Choroid plexus epithelial cell (primary cell): ENCODE data around the gene TMEM123.
A peak's percentile ranks its signal among the peaks of the same experiment; 100 is the strongest.

ENCODE experiments used
- DNase-seq: peaks from one replicate; pipeline ENCODE4 v3.0.0-alpha.2; 2010; ENCODE audit warnings: low read depth
- H3K4me3 ChIP-seq: 2 replicates; pipeline ENCODE4 v1.5.1; 2011; ENCODE audit warnings: low read depth, mild to moderate bottlenecking, control low read depth, low read length, moderate library complexity
- TF ChIP-seq, protein P1 (sequence below): conservative IDR thresholded peaks from 2 replicates; pipeline ENCODE4 v1.5.1; 2011; ENCODE audit warnings: low read depth, mild to moderate bottlenecking, control low read depth, inconsistent platforms, low read length, moderate library complexity

Gene TMEM123

DNA sequence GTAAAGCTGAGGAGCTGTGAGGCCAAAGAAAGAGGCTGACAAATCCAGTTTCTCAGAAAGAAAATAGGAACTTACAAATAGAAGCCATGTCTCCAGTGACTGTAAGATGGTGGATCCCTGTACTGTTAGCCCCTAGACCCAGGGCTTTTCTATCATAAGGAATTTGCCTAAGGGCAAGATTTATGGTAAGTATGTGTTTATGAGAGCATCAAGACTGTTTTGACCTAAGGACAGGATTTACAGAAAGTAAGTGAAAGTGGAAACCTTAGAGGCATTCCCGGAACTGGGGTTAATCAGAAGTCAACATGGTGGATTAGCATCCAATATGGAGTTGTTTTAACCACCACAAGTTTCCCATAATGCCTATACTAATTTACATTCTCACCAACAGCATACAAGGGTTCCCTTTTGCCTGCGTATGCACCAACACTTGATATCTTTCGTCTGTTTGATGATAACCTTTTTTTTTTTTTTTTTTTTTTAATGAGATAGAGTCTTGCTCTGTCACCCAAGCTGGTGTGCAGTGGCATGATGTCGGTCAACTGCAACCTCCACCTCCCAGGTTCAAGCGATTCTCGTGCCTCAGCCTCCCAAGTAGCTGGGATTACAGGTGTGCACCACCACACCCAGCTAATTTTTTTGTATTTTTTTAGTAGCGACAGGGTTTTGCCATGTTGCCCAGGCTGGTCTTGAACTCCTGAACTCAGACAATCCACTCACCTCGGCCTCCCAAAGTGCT is 65.4 kb downstream of the TMEM123 start:
- DNase-seq: no peak
- H3K4me3 ChIP-seq: no peak overlapping the region
- TF ChIP-seq, protein P1, sequence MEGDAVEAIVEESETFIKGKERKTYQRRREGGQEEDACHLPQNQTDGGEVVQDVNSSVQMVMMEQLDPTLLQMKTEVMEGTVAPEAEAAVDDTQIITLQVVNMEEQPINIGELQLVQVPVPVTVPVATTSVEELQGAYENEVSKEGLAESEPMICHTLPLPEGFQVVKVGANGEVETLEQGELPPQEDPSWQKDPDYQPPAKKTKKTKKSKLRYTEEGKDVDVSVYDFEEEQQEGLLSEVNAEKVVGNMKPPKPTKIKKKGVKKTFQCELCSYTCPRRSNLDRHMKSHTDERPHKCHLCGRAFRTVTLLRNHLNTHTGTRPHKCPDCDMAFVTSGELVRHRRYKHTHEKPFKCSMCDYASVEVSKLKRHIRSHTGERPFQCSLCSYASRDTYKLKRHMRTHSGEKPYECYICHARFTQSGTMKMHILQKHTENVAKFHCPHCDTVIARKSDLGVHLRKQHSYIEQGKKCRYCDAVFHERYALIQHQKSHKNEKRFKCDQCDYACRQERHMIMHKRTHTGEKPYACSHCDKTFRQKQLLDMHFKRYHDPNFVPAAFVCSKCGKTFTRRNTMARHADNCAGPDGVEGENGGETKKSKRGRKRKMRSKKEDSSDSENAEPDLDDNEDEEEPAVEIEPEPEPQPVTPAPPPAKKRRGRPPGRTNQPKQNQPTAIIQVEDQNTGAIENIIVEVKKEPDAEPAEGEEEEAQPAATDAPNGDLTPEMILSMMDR: no peak

DNA sequence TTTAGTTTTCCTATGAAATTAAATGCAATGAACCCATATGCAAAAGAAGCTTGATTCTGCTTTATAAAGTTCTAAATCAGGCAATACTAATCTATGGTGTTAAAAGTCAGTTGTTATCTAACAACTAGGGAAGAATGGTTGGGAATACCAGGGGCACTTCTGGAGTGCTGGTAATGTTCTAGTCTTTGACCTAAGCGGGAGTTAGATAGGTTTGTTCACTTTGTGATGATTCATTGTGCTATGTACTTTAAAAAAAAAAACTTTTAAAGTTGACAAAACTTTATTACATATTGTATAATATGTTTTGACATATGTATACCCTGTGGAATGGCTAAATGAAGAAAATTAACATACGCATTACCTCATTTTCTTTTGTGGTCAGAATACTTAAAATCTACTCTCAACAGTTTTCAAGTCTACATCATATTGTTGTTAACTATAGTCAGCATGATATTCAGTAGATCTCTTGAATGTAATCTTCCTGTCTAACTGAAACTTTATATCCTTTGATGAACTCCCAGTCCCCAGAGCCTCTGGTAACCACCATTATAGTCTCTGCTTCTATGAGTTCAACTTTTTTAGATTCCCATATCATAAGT is 66.3 kb downstream of the TMEM123 start:
- peak; percentile 20 for DNase-seq
- H3K4me3 ChIP-seq: no peak overlapping the region
- TF ChIP-seq, protein P1: no peak

DNA sequence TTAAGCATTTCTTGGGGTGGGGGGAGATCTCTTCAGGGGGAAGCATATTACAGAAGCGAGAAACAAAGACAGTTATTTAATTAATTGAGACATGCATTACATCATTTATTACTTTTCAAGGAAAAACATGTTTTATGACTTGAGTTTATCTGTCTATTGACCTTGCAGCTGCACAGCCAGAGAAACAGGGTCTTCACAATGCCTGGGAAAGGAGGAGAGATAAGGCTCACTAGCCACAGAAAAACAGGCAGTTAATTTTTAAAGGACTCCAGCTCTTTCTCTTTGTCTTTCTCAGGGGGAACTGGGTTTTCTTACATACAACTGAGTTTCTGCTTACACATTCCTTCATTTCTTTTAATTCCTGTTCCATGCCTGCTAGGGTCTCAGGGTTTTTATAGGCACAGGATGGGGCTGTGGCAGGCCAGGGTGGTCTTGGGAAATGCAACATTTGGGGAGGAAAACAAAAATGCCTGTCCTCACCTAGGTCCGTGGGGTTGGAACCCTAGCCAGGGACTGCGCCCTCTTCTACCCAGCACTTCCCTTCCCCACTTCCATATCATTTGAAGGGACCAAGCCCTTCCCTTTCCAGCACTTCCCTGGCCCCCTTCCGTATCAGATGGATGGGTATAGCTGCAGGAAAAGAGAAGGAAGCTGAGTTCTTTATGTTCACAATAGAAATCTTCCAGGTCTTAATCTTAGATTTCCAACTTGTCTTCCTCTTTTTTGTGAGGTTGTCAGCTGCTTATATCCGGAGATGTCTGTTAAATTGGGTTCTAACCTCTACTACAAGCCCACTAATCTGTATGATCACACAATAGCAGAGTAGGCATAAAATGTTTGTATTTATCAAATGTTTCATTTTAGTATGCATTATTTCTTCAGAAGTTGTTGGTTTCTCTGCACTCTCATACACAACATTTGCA is 67.2 kb downstream of the TMEM123 start:
- no peak for DNase-seq
- no peak overlapping the region for H3K4me3 ChIP-seq
- TF ChIP-seq, protein P1: no peak

DNA sequence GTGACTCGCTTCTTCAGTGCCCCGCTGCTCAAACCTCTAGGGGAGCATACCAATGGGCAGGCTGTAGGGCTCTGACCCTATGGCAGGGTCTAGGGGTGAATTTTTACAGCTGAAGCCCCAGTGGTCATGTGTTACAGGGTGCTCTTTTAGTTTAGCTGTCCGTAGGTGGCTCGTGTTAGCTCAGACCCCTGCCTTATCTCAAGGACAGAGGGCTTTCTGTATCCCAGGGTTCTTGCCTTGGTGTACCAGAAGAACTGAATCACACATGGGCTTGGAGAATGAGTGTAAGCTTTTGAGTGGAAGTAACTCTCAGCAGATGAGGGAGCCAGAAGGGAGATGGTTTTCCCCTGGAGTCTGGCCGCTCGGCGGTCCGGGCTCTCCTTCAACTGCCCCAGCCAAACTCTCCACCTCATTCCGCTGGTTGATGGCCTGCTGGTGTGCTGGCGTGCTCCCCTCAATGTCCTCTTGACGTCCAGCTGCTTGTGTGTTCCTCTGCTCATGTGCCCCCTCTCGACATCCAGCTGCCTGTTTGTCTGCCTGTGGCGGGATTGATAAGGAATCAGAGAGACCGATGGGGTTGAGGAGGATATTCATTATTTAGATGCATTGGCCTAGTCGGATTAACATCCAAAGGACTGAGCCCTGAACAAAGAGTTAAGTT is 68.0 kb downstream of the TMEM123 start:
- DNase-seq: no peak
- no peak overlapping the region for H3K4me3 ChIP-seq
- TF ChIP-seq, protein P1: no peak

DNA sequence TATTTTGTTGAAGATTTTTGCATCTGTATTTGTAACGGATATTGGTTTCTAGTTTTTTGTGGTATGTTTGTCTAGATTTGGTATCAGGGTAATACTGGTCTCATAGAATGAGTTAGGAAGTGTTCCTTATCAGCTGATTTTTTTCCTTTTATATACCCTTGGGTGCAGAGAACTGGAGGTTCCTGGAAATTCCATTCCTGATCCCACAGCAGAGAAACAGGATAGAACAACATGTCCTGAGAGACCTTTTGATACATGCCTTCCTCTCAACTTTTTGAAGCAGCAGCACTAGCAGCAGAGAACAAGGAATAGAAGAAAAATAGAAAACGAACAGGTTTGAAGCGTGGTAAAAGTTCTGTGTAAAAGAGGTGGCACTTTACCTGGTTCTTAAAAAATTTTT is 68.7 kb downstream of the TMEM123 start:
- TF ChIP-seq, protein P1: no peak
- no peak for DNase-seq
- no peak overlapping the region for H3K4me3 ChIP-seq

DNA sequence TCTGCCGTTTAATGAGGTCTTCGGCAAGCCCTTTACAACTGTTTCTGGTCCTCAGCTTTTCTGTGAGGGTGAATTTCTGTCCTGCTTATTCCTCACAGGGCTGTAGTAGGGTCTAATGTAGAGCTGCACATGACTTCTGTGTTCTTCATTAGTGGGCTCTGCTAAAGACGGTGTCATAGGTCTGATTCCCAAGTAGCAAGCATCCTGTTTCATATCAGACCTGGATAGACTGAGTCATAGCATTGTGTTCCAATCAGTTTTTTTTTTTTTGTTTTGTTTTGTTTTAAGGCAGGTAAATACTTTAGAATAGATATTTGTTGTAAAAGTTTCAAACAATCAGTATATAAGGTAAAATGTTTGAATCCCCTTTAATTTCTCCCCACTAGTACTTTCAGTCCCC is 70.2 kb downstream of the TMEM123 start:
- TF ChIP-seq, protein P1: no peak
- no peak for DNase-seq
- H3K4me3 ChIP-seq: no peak overlapping the region
